Measurements from ENCODE around the gene C1orf53.

The C1orf53 gene

GRCh38 chr1:197915862-197916499, 13.6 kb downstream of the C1orf53 start:
- Histone ChIP-seq H3K4me3 (ENCODE audit: low read depth, low read length) (peak overlapping the region; percentile 54), H3K27me3 (ENCODE audit: control insufficient read depth, insufficient read depth, low read length) (peaks cover 100% of the 10 kb centered on the region), H3K9me3 (ENCODE audit: control insufficient read depth, insufficient read depth, low read depth, low read length) (no peaks in the 10 kb centered on the region), H3K9ac (ENCODE audit: low read length) (no peak overlapping the region), H3K27ac (ENCODE audit: low read depth, low read length) (no peak overlapping the region), H3K36me3 (ENCODE audit: control insufficient read depth, insufficient read depth, low read length) (no peaks in the 10 kb centered on the region), H3K4me1 (ENCODE audit: control insufficient read depth, insufficient read depth, low read length) (peaks cover 69% of the 10 kb centered on the region)

GRCh38 chr1:197916500-197916983, 14.1 kb downstream of the C1orf53 start:
- Histone ChIP-seq H3K27ac (ENCODE audit: low read depth, low read length) (no peak overlapping the region), H3K9ac (ENCODE audit: low read length) (no peak overlapping the region), H3K36me3 (ENCODE audit: control insufficient read depth, insufficient read depth, low read length) (no peaks in the 10 kb centered on the region), H3K4me1 (ENCODE audit: control insufficient read depth, insufficient read depth, low read length) (peaks cover 67% of the 10 kb centered on the region), H3K27me3 (ENCODE audit: control insufficient read depth, insufficient read depth, low read length) (peaks cover 100% of the 10 kb centered on the region), H3K4me3 (ENCODE audit: low read depth, low read length) (peak overlapping the region; percentile 54), H3K9me3 (ENCODE audit: control insufficient read depth, insufficient read depth, low read depth, low read length) (no peaks in the 10 kb centered on the region)

- Histone ChIP-seq H3K27me3 (ENCODE audit: control insufficient read depth, insufficient read depth, low read length) (peaks cover 100% of the 10 kb centered on the region), H3K9ac (ENCODE audit: low read length) (no peak overlapping the region), H3K4me1 (ENCODE audit: control insufficient read depth, insufficient read depth, low read length) (peaks cover 52% of the 10 kb centered on the region), H3K9me3 (ENCODE audit: control insufficient read depth, insufficient read depth, low read depth, low read length) (no peaks in the 10 kb centered on the region), H3K36me3 (ENCODE audit: control insufficient read depth, insufficient read depth, low read length) (no peaks in the 10 kb centered on the region), H3K27ac (ENCODE audit: low read depth, low read length) (no peak overlapping the region), H3K4me3 (ENCODE audit: low read depth, low read length) (peak overlapping the region; percentile 54)
Observed at GRCh38 chr1:197917805-197918651, 15.6 kb downstream of the C1orf53 start.

- peaks cover 100% of the 10 kb centered on the region for H3K27me3 ChIP-seq (ENCODE audit: control insufficient read depth, insufficient read depth, low read length)
- H3K9ac ChIP-seq (ENCODE audit: low read length): no peak overlapping the region
- H3K9me3 ChIP-seq (ENCODE audit: control insufficient read depth, insufficient read depth, low read depth, low read length): no peaks in the 10 kb centered on the region
- H3K36me3 ChIP-seq (ENCODE audit: control insufficient read depth, insufficient read depth, low read length): no peaks in the 10 kb centered on the region
- no peak overlapping the region; the same call in 1 of the 2 replicates for H3K4me3 ChIP-seq (ENCODE audit: low read depth, low read length)
- H3K4me1 ChIP-seq (ENCODE audit: control insufficient read depth, insufficient read depth, low read length): peaks cover 43% of the 10 kb centered on the region
- H3K27ac ChIP-seq (ENCODE audit: low read depth, low read length): no peak overlapping the region
Observed at GRCh38 chr1:197918807-197919345, 16.4 kb downstream of the C1orf53 start.

GRCh38 chr1:197919346-197920066, 17.1 kb downstream of the C1orf53 start:
- Histone ChIP-seq H3K27me3 (ENCODE audit: control insufficient read depth, insufficient read depth, low read length) (peaks cover 100% of the 10 kb centered on the region), H3K9me3 (ENCODE audit: control insufficient read depth, insufficient read depth, low read depth, low read length) (no peaks in the 10 kb centered on the region), H3K27ac (ENCODE audit: low read depth, low read length) (no peak overlapping the region), H3K4me3 (ENCODE audit: low read depth, low read length) (peak overlapping the region; percentile 38), H3K9ac (ENCODE audit: low read length) (no peak overlapping the region), H3K4me1 (ENCODE audit: control insufficient read depth, insufficient read depth, low read length) (peaks cover 41% of the 10 kb centered on the region), H3K36me3 (ENCODE audit: control insufficient read depth, insufficient read depth, low read length) (no peaks in the 10 kb centered on the region)

GRCh38 chr1:197920067-197920396, 17.6 kb downstream of the C1orf53 start:
- Histone ChIP-seq H3K27ac (ENCODE audit: low read depth, low read length) (no peak overlapping the region), H3K9ac (ENCODE audit: low read length) (no peak overlapping the region), H3K9me3 (ENCODE audit: control insufficient read depth, insufficient read depth, low read depth, low read length) (no peaks in the 10 kb centered on the region), H3K27me3 (ENCODE audit: control insufficient read depth, insufficient read depth, low read length) (peaks cover 96% of the 10 kb centered on the region), H3K36me3 (ENCODE audit: control insufficient read depth, insufficient read depth, low read length) (no peaks in the 10 kb centered on the region), H3K4me1 (ENCODE audit: control insufficient read depth, insufficient read depth, low read length) (peaks cover 36% of the 10 kb centered on the region), H3K4me3 (ENCODE audit: low read depth, low read length) (peak overlapping the region; percentile 38)

- Histone ChIP-seq H3K4me3 (ENCODE audit: low read depth, low read length) (peak overlapping the region; percentile 71), H3K27ac (ENCODE audit: low read depth, low read length) (no peak overlapping the region), H3K27me3 (ENCODE audit: control insufficient read depth, insufficient read depth, low read length) (peaks cover 95% of the 10 kb centered on the region), H3K36me3 (ENCODE audit: control insufficient read depth, insufficient read depth, low read length) (no peaks in the 10 kb centered on the region), H3K9ac (ENCODE audit: low read length) (no peak overlapping the region), H3K9me3 (ENCODE audit: control insufficient read depth, insufficient read depth, low read depth, low read length) (no peaks in the 10 kb centered on the region), H3K4me1 (ENCODE audit: control insufficient read depth, insufficient read depth, low read length) (peaks cover 30% of the 10 kb centered on the region)
Observed at GRCh38 chr1:197920414-197921117, 18.1 kb downstream of the C1orf53 start.

GRCh38 chr1:197921235-197922069, 19.0 kb downstream of the C1orf53 start:
- Histone ChIP-seq H3K9me3 (ENCODE audit: control insufficient read depth, insufficient read depth, low read depth, low read length) (no peaks in the 10 kb centered on the region), H3K27me3 (ENCODE audit: control insufficient read depth, insufficient read depth, low read length) (peaks cover 95% of the 10 kb centered on the region), H3K4me3 (ENCODE audit: low read depth, low read length) (peak overlapping the region; percentile 71), H3K27ac (ENCODE audit: low read depth, low read length) (no peak overlapping the region), H3K36me3 (ENCODE audit: control insufficient read depth, insufficient read depth, low read length) (no peaks in the 10 kb centered on the region), H3K4me1 (ENCODE audit: control insufficient read depth, insufficient read depth, low read length) (peaks cover 24% of the 10 kb centered on the region), H3K9ac (ENCODE audit: low read length) (no peak overlapping the region)

- Histone ChIP-seq H3K9me3 (ENCODE audit: control insufficient read depth, insufficient read depth, low read depth, low read length) (no peaks in the 10 kb centered on the region), H3K27ac (ENCODE audit: low read depth, low read length) (no peak overlapping the region), H3K4me3 (ENCODE audit: low read depth, low read length) (no peak overlapping the region), H3K36me3 (ENCODE audit: control insufficient read depth, insufficient read depth, low read length) (no peaks in the 10 kb centered on the region), H3K9ac (ENCODE audit: low read length) (no peak overlapping the region), H3K4me1 (ENCODE audit: control insufficient read depth, insufficient read depth, low read length) (peaks cover 19% of the 10 kb centered on the region), H3K27me3 (ENCODE audit: control insufficient read depth, insufficient read depth, low read length) (peaks cover 94% of the 10 kb centered on the region)
Observed at GRCh38 chr1:197922070-197922390, 19.6 kb downstream of the C1orf53 start.

- Histone ChIP-seq H3K9me3 (ENCODE audit: control insufficient read depth, insufficient read depth, low read depth, low read length) (no peaks in the 10 kb centered on the region), H3K27ac (ENCODE audit: low read depth, low read length) (no peak overlapping the region), H3K36me3 (ENCODE audit: control insufficient read depth, insufficient read depth, low read length) (no peaks in the 10 kb centered on the region), H3K4me1 (ENCODE audit: control insufficient read depth, insufficient read depth, low read length) (peaks cover 10% of the 10 kb centered on the region; the same call in 1 of the 2 replicates), H3K9ac (ENCODE audit: low read length) (no peak overlapping the region), H3K27me3 (ENCODE audit: control insufficient read depth, insufficient read depth, low read length) (peaks cover 94% of the 10 kb centered on the region), H3K4me3 (ENCODE audit: low read depth, low read length) (no peak overlapping the region)
Observed at GRCh38 chr1:197923038-197923437, 20.6 kb downstream of the C1orf53 start.
